GM04503 (cell line): ENCODE results near the gene SERBP1.
"Not testable (repeated sequence)": the region's sequence is repeated elsewhere in the genome, so short reads cannot be mapped to it uniquely, and the experiment has no call there.

Experiments
- DNase-seq: peaks from one replicate; pipeline ENCODE4 v3.0.0-alpha.2; 2012; ENCODE audit warnings: low read depth

Gene SERBP1

DNA sequence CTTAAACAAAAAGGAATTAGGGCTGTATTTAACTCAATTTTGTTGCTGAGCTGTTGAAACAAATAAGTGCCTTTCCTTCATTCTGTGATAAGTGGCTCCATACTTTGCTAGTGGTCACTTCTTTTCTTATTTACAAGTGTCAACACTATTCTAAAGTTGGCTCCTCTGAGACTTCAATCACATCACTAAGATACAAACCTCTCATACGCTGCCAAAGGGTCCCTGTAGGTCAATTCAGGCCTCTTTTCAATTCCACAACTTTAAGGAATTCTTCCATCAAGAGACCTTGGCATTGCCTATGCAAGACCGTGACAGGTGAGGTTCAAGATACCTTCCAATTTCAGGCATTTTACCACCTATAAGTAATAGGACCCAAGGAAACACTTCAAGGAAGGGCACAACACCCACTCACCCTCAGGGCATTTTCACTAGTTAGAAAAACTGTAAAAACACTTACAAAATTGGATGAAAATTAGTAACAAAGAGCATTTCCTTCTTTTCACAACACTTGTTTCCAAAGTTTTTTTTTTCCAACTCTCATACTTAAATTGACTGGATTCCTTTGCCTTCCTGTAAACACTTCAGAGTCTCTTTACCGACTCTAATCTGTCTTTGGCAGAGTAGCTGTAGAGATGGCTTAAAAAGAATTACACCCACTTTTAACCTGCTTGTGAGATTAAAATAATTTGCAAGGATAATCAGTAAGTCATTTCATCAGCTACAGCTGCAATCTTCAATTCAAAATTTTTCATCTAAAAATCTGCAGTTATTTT lies 24.5 kb downstream of the SERBP1 start:
- DNase-seq = no peak

DNA sequence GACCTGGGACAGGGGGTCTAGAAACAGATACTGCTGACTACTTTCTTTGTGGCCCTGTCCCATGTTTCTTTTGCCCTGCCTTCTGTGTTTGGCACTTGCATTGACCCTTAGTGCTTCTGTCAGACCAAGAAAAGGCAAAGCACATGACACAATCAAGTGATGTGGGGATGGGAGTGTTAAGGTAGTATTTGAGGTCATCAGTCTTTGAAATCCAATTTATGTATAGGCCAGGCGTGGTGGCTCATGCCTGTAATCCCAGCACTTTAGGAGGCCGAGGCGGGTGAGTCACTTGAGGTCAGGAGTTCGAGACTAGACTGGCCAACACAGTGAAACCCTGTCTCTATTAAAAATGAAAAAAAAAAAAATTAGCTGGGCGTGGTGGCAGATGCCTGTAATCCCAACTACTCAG lies 26.0 kb downstream of the SERBP1 start:
- no peak for DNase-seq

DNA sequence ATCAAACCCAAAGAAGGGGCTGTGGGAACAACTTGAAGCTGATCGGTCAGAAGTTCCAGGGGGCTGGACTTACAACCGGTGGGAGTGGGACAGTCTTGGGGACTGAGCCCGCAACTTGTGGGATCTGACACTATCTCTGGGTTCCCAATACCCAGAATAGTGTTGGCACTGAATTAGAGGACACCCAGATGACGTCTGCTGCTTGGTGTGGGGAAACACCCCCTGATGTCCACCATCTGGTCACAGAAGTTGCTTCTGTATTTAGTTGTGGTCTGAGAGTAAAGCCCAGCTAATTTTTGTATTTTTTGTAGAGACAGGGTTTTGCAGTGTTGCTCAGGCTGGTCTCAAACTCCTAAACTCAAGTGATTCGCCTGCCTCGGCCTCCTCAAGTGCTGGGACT lies 28.8 kb downstream of the SERBP1 start:
- DNase-seq = no peak

DNA sequence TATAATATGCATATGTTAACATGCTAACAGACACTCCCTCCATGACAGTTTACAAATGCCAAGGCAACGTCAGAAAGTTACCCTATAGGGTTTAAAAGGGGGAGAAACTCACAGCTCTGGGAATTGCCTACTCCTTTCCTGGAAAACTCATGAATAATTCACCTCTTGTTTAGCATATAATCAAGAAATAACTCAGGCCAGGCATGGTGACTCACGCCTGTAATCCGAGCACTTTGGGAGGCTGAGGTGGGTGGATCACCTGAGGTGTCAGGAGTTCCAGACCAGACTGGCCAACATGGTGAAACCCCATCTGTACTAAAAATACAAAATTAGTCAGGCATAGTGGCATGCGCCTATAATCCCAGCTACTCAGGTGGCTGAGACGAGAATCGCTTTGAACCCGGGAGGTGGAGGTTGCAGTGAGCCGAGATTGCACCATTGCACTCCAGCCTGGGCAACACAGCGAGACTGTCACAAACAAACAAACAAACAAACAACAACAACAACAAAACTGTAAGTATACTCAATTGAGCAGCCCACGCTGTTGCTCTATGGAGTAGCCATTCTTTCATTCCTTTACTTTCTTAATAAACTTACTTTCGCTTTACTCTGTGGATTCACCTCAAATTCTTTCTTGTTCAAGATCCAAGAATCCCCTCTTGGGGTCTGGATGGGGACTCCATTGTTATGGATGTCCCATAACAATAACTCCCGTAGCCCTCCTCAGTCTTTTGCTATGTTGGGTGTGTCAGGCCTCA lies 30.0 kb downstream of the SERBP1 start:
- DNase-seq = not testable (repeated sequence)

DNA sequence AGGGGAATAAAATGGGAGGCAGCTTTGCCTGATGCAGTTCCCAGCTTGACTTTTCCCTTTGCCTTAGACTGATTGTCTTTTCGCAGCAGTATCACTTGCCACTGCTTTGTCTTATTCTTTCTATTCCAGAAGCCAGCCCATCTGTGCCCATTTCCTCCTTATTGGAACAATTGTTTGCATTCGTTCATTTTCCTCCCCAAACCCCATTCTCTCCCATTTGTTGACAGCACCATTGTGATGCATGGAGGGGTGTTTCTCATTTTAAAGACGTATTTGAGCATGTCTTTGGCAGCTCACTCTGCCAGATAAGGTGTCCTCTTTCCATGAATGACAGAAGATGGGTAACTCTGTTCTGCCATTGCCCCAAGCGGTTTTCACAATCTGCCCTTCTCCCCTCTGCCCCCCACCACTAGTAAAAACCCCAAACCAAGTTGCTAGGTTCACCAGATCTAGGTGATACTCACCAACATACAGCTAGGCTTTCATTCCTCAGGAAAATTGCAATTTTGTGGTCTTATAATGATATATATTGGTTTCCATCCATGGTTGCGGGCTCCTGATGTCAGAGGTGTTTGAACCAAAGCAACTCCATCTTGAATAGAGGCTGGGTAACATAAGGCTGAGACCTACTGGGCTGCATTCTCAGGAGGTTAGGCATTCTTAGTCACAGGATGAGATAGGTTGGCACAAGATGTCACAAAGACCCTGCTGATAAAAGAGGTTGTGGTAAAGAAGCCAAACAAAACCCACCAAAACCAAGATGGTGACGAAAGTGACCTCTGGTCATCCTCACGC lies 30.8 kb downstream of the SERBP1 start:
- no peak for DNase-seq

DNA sequence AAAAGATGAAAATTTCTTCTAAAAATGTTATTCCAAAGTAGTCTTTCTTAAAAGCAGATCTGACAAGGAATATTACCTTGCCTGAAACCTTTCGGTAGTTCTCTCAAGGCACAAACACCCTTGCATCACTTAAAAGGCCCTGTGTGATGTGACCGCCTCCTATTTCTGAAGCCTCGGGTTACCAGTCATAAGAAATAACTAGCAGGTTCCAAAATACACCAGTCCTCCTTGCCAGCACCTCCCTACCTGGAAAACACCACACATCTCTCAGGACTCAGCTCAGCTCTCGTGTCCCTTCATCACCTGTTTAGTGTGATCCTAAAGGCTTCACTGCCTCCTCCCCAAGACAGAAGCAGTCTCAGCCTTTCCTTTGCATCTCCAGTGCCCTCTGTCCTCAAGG lies 35.7 kb downstream of the SERBP1 start:
- no peak for DNase-seq

DNA sequence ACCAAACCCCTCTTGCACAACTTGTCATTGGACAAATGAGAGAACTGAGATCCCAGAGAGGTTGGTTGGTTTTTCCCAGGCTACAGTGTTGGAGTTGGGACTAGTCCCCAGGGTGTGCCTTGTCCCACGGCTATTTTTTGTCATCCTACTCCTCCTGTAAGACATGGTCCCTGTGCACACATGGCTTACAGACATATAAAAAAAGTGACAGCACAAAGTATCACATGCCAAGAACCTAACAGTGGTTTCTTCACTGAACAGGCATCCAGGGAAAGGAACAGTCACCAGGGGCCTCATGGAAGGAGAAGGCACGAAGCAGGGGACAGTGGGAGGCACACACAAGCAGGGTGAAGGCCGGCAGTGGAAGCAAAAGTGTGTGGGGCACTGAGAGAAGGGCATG lies 36.5 kb downstream of the SERBP1 start:
- no peak for DNase-seq

DNA sequence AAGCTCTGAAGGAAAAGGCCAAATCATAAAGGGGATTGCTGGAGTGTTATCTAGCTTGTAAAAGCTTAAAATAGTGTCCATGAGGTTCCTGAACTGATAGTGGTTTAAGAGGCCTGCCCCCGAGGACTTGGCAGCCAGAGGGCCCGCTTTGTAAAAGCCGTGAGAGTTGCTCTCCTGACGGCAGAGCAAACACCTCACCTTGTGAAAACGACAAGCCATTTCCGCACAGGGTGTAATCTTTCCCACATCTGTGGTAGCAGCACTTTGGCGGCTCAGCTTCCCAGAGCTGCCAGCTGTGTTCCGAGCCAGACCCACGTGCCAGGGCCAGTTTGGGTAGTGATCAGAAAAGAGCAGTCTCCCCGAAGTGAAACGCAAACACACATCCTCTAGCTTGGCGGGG lies 37.0 kb downstream of the SERBP1 start:
- DNase-seq = no peak

DNA sequence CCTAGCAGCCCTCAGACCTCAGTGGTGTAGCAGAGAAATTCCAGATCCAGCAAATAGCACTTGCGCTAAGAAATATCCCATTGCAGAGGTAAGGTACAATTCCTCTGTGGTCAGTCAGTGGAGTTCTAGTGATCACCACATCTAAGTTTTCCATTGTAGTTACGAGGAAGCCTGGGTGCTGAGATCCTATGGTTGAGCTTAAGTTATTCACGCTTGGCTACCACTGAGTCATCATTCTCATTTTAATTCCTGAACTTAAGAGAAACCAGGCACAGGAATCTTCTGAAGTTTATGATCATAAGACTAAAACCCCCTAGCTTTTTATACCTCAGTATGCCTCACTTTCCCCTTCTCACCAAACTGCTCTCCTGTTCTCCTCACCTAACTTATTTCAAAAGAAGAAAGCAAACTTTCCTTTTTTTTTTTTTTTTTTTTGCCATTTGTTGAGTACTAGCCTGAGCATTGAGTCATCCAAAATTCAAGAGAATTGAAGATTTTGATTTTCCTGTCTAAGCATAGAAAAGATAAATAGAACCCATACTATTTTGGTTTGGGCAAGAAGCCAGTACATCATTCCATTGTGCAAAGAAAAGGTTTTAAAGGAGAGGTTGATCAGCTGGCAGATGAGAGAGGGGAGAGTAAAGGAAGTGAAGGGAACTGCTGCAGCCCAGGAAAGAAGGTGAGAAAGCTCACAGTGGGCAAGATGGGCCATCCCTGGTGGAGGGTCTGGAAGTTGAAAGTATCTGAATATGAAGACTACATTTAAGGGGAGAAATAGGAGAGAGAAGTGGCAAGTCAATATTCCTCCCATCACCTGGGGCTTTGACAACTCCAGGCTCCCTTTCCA lies 39.9 kb downstream of the SERBP1 start:
- DNase-seq = no peak

DNA sequence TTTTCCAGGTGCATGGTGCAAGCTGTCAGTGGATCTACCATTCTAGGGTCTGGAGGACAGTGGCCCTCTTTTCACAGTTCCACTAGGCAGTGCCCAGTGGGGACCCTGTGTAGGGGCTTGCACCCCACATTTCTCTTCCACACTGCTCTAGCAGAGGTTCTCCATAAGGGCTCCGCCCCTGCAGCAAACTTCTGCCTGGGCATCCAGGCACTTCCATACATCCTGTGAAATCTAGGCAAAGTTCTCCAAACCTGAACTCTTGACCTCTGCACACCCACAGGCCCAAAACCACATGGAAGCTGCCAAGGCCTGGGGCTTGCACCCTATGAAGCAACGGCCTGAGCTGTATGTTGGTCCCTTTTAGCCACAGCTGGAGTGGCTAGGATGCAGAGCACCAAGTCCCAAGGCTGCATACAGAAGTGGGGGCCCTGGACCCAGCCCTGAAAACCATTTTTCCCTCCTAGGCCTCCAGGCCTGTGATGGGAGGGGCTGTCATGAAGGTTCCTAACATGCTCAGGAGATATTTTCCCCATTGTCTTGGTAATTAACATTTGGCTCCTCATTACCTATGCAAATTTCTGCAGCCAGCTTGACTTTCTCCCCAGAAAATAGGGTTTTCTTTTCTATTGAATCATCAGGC lies 46.1 kb downstream of the SERBP1 start:
- DNase-seq = no peak

DNA sequence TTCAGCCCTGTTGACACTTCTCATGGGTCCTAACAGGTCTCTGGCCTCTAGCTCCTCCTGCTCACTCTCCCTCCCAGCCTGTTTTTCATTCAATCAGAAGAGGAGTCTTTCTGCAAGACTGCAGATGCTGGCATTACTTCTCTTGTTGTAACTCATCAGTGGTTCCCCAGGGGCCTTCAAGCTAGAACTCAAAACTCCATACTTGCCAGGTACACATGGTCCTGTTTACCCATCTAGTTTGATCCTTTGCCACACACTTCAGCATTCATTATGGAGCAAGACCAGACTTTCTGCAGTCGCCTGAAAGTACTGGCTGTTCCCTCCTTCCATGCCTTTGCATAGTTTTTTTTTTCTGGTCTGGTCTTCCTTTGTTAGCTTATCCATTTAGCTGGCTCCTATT lies 47.9 kb downstream of the SERBP1 start:
- DNase-seq = no peak

DNA sequence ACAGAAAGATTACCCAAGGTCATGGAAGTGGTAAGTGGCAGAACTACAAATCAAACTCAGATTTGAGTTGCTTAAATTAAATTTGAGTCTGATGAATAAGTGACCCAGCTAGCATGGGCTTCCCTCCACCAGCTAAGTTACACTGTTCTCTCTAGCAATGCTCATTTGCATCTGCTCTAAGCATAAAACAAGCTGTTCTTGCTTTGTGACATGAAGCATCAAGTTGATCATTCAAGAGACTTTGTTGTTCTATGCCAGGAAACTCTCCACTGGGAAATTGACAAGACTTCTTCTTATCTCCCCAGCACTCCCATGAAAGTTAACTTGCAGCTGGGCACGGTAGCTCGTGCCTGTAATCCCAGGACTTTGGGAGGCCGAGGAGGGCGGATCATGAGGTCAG lies 49.0 kb downstream of the SERBP1 start:
- no peak for DNase-seq

DNA sequence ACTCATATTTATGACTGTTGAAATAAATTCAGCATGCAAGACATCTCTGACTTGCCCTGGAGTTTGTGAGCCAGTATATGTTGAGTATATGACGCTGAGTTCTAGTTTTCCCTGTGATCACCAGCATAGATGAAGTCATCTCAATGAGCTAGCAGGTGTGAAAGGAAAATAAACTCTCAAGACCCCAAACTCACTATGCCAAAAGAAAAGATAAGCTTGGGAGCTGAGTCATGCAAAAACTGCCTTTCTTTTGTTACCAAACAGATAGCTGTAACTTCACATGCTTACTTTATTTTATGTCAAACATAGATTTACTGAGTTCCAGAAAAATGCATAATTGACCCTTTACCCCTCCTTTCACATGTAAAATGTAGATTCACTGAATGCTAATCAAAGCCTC lies 52.9 kb downstream of the SERBP1 start:
- no peak for DNase-seq

DNA sequence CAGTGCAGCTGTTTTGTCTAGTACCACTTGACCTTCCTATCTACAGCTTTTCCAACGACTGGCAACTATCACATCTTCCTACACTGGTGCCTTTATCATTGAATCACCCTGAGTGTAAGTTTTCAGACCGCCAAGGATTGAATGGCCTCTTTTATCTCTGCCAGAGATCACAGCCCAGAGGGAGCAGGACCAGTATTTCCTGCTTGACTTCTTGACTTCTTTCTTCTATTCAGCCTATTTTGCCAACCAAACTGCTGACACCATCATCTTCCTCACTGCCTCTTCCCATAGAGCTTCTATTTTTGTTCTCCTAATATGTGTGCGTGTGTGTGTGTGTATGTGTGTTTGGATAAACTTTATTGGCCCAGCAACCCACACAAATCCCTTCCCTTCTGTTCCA lies 53.8 kb downstream of the SERBP1 start:
- DNase-seq = no peak

DNA sequence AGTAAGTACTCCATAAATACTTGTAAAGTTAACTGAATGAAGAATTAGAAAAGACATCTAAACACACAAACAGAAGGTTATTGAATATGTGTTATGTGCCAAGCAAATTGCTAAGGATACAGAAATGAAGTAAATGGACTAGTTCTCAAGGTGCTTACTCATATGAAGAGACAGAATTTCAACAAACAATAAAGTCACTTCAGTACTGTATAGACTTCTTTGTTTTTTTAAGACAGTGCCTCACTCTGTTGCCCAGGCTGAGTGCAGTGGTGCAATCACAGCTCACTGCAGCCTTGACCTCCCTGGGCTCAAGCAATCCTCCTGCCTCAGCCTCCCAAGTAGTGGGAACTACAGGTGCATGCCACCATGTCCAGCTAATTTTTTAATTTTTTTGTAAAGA lies 57.3 kb downstream of the SERBP1 start:
- no peak for DNase-seq

DNA sequence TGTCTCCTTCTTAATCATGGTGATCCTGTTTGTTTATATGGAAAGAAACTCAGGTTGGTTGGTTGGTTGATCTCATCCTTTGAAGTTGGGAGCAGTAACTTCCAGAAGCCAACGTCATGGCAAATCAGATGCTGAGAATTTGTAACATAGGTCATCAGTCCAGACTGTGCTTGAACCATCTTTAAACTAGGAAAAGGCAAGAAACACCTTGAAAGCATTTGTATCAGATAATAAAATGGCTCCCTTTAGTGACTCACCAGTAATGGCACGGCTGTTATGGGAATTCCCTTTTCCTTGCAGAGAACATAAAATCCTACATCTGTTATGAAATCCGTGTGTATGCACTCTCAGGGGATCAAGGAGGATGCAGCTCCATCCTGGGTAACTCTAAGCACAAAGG lies 58.1 kb downstream of the SERBP1 start:
- DNase-seq = peak; percentile 17

DNA sequence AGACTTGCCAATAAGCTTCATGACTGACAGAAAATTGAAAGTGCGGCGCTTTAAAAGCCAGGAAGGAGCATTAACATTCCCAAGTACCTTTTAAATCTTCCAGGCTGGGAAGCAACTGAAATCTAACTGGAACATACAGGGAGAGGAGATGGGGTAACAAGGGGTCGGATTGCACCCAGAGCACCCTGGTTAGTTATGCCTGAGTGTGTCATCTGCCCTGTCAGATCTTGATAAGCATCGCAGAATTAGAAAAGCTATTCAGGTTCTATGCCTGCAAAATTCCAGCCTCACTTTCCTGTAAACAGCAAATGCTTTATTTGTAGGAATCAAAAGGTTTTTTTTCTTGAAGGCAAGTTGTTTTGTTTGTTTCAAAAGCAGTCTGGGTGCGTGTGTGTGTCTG lies 58.5 kb downstream of the SERBP1 start:
- DNase-seq = no peak

DNA sequence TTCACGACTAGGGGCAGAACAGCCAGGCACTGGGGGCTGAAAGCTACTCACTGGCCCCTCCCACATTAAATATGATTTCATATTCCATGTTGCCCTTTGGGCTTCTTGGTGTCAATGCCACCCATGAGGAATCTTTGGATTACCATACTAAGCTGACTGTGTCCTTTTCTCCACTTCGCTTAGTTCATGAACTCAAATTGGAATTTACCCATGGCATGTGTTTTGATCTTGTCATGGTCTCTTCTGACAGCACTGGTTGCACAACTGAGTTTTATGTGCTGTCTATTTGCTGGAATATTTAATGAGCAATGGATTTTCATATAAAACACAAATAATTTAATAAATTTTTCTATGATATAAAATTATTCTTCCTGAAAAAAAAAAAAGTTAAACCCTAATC lies 59.2 kb downstream of the SERBP1 start:
- DNase-seq = no peak

DNA sequence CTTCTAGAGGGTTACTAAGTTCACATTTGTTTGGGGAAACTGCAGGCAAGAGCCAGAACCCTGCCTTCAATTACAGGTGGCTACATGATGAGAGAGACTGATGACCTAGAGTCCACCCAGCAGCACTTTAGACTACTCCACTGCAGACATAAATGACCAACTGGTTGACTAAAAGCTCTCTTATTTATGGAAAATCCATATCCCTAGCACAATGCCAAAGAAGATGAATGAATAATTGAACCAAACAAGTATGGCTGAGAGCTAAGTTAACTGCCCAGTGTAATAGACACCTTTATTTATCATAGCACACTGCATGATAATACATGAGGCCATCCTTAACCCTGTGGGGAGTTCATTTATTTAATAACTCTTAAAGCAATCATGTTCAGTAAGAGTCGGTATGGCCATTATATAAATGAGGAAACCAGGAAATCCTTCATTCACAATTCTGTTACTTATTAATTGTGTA lies 62.1 kb downstream of the SERBP1 start:
- no peak for DNase-seq

DNA sequence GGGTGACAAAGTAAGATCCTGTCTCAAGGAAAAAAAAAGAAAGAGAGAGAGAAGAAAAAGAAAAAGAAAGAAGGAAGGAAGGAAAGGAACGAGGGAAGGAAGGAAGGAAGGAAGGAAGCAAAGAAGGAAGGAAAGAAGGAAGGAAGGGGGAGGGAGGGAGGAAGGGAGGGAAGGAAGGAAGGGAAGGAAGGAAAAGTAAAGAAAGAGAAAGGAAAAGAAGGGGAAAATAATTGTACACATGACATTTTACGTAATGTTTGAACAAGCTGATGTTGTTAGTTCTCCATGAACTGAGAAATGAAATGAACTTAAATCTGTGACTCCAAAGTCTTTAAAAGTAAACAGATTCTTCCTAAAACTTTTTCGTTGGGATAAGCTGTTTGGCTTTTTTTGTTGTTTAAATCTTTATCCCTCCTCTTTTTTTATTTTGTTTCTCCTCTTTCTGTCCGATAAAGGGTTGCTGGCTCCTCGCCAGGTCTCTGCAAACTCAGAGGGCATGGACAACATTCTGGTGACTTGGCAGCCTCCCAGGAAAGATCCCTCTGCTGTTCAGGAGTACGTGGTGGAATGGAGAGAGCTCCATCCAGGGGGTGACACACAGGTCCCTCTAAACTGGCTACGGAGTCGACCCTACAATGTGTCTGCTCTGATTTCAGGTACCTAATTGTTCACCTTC lies 62.7 kb downstream of the SERBP1 start:
- no peak for DNase-seq

DNA sequence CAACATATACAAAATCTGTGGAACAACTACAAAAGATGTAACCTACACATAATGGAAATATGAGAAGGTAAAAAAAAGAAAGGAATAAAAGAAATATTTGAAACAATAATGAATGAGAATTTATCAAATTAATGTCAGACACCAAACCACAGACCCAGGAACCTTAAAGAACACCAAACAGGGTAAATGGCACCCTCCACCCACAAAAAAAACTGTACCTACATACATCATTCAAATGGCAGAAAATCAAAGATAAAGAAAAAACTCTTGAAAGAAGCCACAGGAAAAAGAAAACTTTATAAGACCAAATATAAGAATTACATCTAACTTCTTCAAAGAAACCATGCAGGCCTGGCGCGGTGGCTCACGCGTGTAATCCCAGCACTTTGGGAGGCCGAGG lies 68.6 kb downstream of the SERBP1 start:
- DNase-seq = no peak
